ENCODE measurements around the gene CCN6. TPM values are rescaled to one million over a fixed set of nuclear protein-coding genes. Genes with fewer than 3 reads are reported as not detected.
"Not testable (repeated sequence)": the region's sequence is repeated elsewhere in the genome, so short reads cannot be mapped to it uniquely, and the experiment has no call there.

Gene CCN6
- total RNA-seq, 1 donor from 2014 or later, result not detected

DNA sequence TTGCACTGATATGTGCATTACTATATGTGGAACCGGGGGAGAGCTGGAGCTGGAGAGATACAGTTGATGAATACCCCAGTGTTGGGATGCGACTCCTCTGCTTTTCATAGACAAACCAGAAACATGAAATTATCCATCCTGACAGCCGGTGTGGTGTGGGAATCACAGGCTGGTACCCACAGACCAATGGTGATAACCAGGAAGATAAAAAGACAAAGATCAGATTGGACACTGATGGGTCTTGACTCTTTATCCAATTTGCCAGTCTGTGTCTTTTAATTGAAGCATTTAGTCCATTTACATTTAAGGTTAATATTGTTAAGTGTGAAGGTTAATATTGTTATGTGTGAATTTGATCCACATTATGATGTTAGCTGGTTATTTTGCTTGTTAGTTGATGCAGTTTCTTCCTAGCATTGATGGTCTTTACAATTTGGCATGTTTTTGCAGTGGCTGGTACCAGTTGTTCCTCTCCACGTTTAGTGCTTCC lies 2.6 kb upstream of the CCN6 start:
- DNase-seq (ENCODE audit: low spot score), result not testable (repeated sequence)

DNA sequence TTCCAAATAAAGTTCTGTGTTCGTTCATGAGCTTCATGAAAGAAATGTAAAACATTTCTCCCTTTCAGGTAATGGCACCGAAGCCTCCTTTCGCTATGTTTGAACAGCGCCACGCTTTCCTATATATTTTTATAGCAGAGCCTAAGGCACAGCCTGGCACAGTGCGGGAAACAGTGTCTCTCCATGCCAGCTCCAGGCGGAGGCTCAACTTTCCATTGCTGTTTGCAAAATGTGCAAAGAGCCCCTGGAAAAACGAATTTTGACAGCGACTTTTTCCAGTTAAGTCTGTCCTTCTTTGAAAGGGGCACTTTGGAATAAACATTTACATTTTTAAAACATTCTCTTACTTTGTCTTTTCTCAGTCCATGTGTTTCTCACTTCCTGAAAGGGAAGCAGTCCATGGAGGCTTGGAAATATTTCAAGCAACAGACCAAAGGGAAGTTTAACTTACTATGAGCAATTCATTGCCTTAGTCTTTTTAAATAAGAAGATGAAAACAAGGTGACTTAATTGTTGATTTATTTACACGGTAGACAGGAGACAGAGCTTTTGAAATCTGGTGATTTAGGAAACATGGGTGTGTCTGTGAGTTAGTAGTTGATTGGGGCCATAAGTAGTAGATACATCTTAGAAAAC lies 769 bp downstream of the CCN6 start:
- DNase-seq (ENCODE audit: low spot score), result no peak

DNA sequence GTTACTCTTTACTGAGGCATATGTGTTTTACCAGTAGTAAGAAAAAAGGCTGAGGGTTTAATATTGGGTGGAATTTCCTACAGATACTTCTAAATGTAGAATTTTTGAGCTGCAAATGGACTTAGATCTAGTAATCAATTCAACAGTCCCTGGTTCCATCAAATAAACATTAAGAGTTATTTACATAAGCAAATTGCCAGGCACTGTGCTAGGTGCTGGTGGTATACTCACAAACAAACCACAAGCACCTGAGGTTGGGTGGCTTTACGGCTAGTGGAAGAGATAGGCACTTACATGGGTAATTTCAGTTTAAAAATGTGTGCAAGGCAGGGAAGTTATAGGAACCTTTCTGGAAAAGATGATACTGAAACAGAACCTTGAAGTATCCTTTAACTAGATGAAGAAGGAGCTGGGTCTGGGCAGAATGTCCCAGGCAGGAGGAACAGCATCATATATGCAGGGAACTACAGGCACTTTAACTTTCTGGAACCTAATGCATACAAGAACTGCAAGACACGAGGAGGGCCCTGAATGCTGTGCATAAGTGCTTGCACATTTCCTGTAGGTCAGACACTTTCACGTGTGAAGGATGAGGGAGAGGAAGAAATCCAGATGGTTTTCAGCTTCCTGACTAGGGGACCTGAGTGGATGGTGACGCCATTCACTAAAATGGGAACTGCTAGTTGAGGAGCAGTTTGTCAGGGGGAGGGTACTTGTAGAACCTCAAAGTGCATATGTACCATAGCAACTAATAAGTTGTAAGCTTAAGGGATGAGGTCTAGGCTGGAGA lies 4.5 kb downstream of the CCN6 start:
- DNase-seq (ENCODE audit: low spot score), result no peak

- DNase-seq (ENCODE audit: low spot score), result no peak
Observed at GRCh38 chr6:112061605-112062004, 7.7 kb downstream of the CCN6 start.

DNA sequence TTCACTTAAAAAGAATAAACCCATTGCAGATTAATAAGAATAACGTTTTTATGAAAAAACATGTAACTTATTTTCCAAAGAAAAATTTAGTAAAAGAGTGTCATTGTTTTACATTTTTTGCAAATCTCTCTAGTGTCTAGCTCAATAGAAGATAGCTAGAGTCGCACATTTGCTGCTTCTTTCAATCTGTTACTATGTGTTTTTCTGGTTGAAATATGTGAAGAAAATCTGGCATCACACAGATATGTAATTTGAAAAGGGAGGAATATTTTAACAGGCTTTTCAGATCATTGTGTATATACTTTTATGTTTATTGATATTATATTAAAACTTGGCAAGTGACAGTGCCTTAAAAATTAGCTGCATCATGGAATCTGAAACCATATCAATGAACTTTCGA lies 9.1 kb downstream of the CCN6 start:
- no peak for DNase-seq (ENCODE audit: low spot score)

- DNase-seq (ENCODE audit: low spot score), result no peak
Observed at GRCh38 chr6:112065426-112065986, 11.6 kb downstream of the CCN6 start.

DNA sequence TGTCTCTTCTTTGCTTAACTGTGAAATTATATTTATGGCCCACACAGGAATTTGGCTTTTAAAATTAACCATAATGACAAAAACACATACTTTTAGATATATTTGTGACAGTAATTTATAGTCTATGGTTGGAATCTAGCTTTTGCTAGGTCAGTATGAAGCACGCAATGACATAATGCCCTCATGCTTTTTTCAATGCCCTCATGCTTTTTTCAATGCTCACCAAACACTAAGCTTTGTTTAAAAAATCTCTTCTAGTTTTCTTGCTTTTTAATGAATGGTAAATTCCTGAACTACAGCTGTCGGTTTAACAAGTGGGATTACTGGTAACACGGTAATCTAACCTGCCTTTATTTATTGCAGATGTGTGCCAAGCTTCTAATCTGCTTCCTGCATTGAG lies 12.7 kb downstream of the CCN6 start:
- no peak for DNase-seq (ENCODE audit: low spot score)

GRCh38 chr6:112081569-112081968 lies 27.7 kb downstream of the CCN6 start:
- no peak for DNase-seq (ENCODE audit: low spot score)

DNA sequence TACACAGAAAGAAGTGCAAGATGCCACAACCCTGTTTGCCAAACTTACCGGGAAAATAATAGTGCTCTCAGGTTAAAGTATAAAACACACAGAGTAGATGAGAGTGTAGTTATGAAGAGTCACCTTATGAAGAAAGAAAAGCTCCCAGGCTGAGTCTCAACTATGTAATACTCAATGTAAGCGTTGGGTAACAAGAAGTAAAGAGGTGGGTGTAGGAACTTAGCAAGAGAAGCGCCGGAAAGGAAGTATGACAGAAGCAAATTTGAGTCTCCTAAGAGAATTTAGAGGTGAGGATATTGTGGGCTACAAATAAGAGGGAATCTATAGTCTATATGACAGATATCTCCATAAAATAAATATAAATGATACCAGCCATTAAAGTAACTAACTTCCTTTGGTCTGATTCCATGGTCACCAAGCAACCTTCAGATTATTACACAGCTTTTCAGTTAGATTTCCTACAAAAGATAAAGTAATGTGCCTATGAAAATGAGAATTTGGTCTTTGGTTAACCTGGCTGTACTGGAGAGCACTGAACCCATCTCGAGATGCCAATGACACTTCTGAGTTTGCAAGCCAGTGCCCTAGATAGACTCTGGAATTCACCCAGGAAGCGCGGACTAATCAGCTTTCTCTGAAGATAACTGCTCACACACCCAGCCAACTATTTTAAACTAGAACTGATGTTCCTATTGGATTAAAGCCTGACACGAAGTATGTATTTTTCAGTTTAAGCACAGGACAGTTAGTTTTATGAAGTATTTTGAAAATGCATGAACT lies 31.6 kb downstream of the CCN6 start:
- DNase-seq (ENCODE audit: low spot score), result no peak

DNA sequence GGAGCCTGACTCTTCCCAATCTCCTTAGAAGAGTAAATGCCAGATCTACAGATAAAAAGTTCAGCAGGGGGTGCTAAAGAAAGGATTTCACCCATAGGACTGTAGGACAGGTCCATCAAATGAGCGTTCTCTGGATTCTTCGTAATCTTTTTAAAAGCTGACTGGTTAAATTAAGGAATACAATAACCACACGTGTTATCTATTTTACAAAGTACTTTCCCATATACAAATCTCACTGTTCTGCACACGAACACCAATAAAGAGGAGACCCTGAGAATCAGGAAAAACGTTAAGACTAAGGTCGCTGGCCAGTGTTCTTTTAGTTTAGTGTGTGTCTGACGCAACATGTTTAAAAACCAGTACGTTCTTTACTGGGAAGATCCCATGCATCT lies 32.8 kb downstream of the CCN6 start:
- no peak for DNase-seq (ENCODE audit: low spot score)

DNA sequence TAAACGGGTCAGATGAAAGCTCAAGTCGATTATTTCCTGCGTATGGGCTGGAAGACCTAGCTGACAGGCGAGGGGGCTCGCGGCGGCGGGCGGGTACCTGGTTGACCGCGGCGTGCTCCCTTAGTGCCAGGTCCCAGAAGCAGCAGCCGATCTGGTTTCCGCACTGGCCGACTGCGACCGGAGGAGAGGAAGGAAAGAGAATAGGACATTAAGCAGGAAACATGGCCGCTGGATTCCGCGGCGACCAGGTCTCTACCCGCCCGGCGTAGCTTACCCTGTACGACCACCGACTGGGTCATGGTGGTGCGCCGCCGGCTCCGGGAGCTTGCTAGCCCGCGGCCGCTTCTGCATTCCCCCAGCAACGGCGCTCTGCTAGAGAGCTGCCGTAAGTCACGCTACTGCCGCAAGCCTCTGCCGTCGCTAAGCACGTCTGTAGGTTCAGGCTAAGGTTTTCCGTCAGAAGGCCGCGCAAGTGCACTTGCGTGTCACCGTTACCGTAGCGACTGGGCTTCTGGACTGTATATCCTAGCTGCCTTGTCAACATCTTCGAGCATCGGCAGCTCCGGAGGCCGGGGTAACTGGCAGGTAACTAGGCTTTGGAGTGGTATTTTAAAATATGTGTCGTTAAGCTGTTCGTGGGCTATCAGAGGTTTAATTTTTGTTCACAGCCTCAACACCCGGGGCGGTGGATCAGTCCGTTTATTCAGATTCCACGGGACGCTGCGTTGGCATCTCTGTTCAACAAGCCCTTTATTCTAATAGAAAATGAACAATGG lies 33.4 kb downstream of the CCN6 start, which contains the start of the genes FAM229B and TUBE1:
FAM229B (plus strand) TSS at position 456 of the 776 bp plus-strand sequence. CDS start 11,693 bp downstream, outside the sequence.
TUBE1 (minus strand) TSS at position 347 of the 776 bp plus-strand sequence; CDS start at position 299, 48 bp downstream.
- DNase-seq (ENCODE audit: low spot score), result peak; percentile 88

DNA sequence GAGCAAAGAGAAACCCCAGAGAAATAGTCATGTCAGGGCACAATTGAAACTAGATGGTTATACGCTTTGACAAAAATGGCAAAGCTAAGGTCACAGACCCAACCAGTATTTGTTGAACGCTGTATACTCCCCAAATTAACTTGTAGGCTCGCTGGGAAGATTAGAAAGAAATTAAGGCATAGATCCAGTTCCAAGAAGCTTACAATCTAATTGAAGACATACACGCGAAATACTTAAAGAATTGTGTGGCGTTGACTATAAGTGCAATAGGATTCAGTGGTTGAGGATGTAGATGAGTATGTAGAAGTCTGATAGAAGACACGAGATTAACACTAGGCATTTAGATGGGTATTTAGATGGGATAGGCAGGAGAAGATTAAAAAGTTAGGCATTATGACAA lies 34.0 kb downstream of the CCN6 start:
- DNase-seq (ENCODE audit: low spot score), result no peak

DNA sequence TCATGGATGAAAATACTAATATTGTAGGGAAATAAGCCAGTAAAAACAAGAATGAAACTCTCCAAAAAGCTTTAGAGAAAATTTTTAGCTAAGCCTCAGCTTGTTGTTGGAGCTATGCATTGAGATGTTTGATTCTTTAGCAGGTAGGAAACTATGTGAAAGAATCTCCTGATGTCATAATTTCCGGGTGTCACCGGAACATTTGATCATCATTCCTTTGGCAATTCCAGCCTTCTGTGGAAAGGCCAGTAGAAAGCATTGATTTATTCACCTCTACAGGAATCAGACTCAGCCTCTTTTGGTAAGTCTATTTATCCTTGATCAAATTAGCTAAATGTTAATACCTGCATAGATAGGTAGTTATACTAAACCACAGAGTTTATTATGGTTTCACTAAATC lies 43.0 kb downstream of the CCN6 start:
- no peak for DNase-seq (ENCODE audit: low spot score)

- DNase-seq (ENCODE audit: low spot score), result no peak
Observed at GRCh38 chr6:112100561-112100960, 46.7 kb downstream of the CCN6 start.

DNA sequence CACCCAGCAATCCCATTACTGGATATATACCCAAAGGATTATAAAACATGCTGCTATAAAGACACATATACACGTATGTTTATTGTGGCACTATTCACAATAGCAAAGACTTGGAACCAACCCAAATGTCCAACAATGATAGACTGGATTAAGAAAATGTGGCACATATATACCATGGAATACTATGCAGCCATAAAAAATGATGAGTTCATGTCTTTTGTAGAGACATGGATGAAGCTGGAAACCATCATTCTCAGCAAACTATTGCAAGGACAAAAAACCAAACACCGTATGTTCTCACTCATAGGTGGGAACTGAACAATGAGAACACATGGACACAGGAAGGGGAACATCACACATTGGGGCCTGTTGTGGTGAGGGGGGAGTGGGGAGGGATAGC lies 52.1 kb downstream of the CCN6 start:
- not testable (repeated sequence) for DNase-seq (ENCODE audit: low spot score)

GRCh38 chr6:112106562-112106961 lies 52.7 kb downstream of the CCN6 start:
- no peak for DNase-seq (ENCODE audit: low spot score)

DNA sequence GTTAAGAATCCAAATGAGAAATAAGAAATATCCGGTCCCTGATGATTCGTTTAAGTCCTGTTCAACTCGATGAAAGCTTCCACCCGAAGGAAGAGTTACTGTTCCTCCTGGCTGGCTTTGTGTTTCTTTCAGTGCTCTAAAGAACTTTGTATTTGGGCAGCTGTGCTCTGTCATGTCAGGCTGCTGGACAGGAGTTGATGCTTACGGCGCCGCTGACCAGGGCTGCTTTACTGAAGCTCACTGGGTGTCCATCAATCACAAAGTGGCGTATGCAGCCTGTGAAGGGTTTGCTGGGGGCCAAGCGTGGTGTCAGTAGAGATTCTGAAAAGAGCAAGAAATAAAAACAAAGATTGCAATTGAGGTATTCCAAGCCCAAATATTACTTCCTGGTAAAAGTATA lies 55.4 kb downstream of the CCN6 start:
- no peak for DNase-seq (ENCODE audit: low spot score)

GRCh38 chr6:112113431-112113830 lies 59.5 kb downstream of the CCN6 start:
- DNase-seq (ENCODE audit: low spot score), result no peak

DNA sequence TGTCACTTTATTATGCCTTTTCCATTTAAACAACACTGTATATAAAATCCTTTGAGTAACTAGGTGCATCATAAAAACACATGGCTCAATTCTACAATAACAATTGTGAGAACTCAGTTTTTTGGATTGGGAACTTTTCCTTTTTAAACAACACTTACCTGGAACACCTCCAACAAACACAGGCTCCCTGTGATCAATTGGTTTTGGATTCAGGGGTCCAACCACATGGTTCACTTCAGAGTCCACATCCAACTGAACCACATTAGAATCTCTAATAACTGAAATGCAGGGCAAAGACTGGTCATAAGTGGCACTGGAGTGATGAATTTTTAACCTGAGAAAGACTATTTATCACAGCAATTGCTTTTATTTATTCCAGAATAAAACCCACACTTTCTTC lies 60.0 kb downstream of the CCN6 start:
- no peak for DNase-seq (ENCODE audit: low spot score)

DNA sequence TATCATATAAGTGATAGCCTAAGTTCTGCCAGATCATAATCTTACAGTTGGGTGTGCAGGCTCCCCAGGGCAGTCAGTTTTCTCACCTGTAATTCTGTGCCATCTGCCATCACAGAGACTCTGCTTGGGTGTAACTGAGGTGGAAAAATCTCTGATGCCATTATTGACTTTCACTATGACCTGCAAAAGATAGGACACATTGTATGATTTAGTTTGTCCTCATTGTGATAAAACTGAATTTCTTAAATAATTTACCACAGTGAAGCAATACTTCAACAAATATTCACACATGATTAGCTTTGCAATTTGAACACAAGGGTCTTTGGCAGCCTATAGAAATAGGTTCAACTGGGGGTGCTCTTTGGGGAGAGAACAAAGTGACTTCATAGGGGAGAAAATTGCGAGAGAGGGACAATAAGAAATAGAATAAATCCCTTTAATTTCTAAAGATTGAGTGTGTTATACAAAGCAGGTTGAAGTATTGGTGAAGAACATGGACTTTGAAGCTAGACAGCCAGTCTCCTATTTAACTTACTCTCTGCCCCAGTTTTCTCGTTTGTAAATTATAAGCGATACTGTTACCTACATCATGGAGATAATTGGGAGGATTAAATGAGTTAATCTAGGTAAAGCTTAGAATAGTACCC lies 60.8 kb downstream of the CCN6 start:
- no peak for DNase-seq (ENCODE audit: low spot score)

GRCh38 chr6:112116221-112116620 lies 62.3 kb downstream of the CCN6 start:
- DNase-seq (ENCODE audit: low spot score), result no peak

Data from ureter (tissue), 1 donor.